Peyer's patch (tissue), 4 donors: ENCODE data around the gene SFT2D2. TPM values are rescaled to one million over a fixed set of nuclear protein-coding genes. Genes with fewer than 3 reads are reported as not detected.
"Not testable (repeated sequence)": the region's sequence is repeated elsewhere in the genome, so short reads cannot be mapped to it uniquely, and the experiment has no call there.

Experiments
- DNase-seq, 3 donors: peaks; one replicate each; pipeline ENCODE4 v3.0.0-alpha.2; 2017 to 2019
- H3K27ac ChIP-seq, 4 donors: fragments of 200-600 bp; sonication (generic); one replicate each; pipeline ENCODE4 v1.5.1; 2016 to 2019
- H3K27me3 ChIP-seq, 2 donors: fragments of 200-600 bp; sonication (generic); one replicate each; pipeline ENCODE4 v1.5.1; 2019
- H3K36me3 ChIP-seq, 3 donors: fragments of 200-600 bp; sonication (generic); one replicate each; pipeline ENCODE4 v1.5.1; 2016 to 2019
- H3K4me1 ChIP-seq, 4 donors: fragments of 200-600 bp; sonication (generic); one replicate each; pipeline ENCODE4 v1.5.1; 2016 to 2019
- H3K4me3 ChIP-seq, 4 donors: fragments of 200-600 bp; sonication (generic); 1 replicate in 3 of 4; 2 replicates in 1 of 4; pipeline ENCODE4 v1.5.1; 2016 to 2019; ENCODE audit warnings: mild to moderate bottlenecking in 1 of 4
- H3K9me3 ChIP-seq, 4 donors: fragments of 200-600 bp; sonication (generic); one replicate each; pipeline ENCODE4 v1.5.1; 2016 to 2019; ENCODE audit warnings: mild to moderate bottlenecking in 1 of 4
- CTCF ChIP-seq, 6 experiments: fragments of 450-650 bp in 4 of 6; fragments of 200-600 bp in 2 of 6; sonication (generic) in 1 of 6; IDR thresholded peaks; one replicate each; pipeline ENCODE4 v1.5.1; 2017 to 2019; ENCODE audit warnings: antibody characterized with exemption in 6 of 6, mild to moderate bottlenecking in 3 of 6, moderate library complexity in 1 of 6
- POLR2A ChIP-seq, 2 donors: fragments of 450-650 bp; IDR thresholded peaks; one replicate each; pipeline ENCODE4 v1.5.1; 2017; ENCODE audit warnings: antibody characterized with exemption in 2 of 2, mild to moderate bottlenecking in 2 of 2, moderate library complexity in 2 of 2
- total RNA-seq, 4 donors: library from RNA; depleted of rRNA; stranded (reverse); fragments of >200 nt; gene quantifications; one replicate each; pipeline ENCODE4 v1.1.0, GENCODE V29; 2016

Gene SFT2D2
- total RNA-seq: 10 to 100 TPM; 19.0 to 49.6 (median 38.5) TPM

GRCh38 chr1:168225476-168226190, at the start of gene SFT2D2:
Gene SFT2D2, plus strand, starts transcription at chr1:168226004. Its CDS starts 76 bp downstream, at chr1:168226080.
- peak; percentile 75 to 90 (median 88) for DNase-seq
- Histone ChIP-seq H3K9me3 (no peaks in the 10 kb centered on the region), H3K27me3 (no peaks in the 10 kb centered on the region), H3K36me3 (peaks cover 0 to 2% (median 0%) of the 10 kb centered on the region in 3 donors), H3K4me1 (peaks cover 0 to 43% (median 6%) of the 10 kb centered on the region in 4 donors), H3K27ac (peak within 1 kb of the TSS; percentile 77 to 90 (median 84)), H3K4me3 (peak within 1 kb of the TSS; percentile 82 to 94 (median 82))
- TF ChIP-seq POLR2A (IDR thresholded peaks at IDR 0.05) (peak; percentile 67), CTCF (IDR thresholded peaks at IDR 0.05) (no peak)

- DNase-seq: no peak
- peak overlapping the region; percentile 89 to 94 (median 92) for H3K27ac ChIP-seq
- no peaks in the 10 kb centered on the region for H3K27me3 ChIP-seq
- peaks cover 0 to 17% (median 0%) of the 10 kb centered on the region in 4 donors for H3K4me1 ChIP-seq
- H3K36me3 ChIP-seq: no peaks in the 10 kb centered on the region
- H3K4me3 ChIP-seq: peak overlapping the region; percentile 74 to 83 (median 80)
- no peak for TF ChIP-seq CTCF (IDR thresholded peaks at IDR 0.05)
- TF ChIP-seq POLR2A (IDR thresholded peaks at IDR 0.05): no peak
- H3K9me3 ChIP-seq: no peaks in the 10 kb centered on the region
Observed at GRCh38 chr1:168178227-168178637, 47.6 kb upstream of the SFT2D2 start.

- peak; percentile 93 to 98 (median 97) for DNase-seq
- TF ChIP-seq POLR2A (IDR thresholded peaks at IDR 0.05) (peak; percentile 58 to 76), CTCF (IDR thresholded peaks at IDR 0.05) (peak; percentile 62 to 86 (median 82))
- Histone ChIP-seq H3K9me3 (no peaks in the 10 kb centered on the region), H3K4me3 (peak within 1 kb of the TSS; percentile 74 to 83 (median 80)), H3K4me1 (peaks cover 0 to 17% (median 0%) of the 10 kb centered on the region in 4 donors), H3K27ac (peak within 1 kb of the TSS; percentile 89 to 94 (median 92)), H3K36me3 (no peaks in the 10 kb centered on the region), H3K27me3 (no peaks in the 10 kb centered on the region)
Observed at GRCh38 chr1:168178638-168179437, 47.0 kb upstream of the SFT2D2 start, which contains the start of gene TIPRL. Gene TIPRL, plus strand, starts transcription at chr1:168178962. Its CDS starts 116 bp downstream, at chr1:168179078.

- Histone ChIP-seq H3K27me3 (no peaks in the 10 kb centered on the region), H3K36me3 (no peaks in the 10 kb centered on the region), H3K27ac (peak overlapping the region; percentile 89 to 94 (median 92)), H3K4me1 (peaks cover 0 to 17% (median 0%) of the 10 kb centered on the region in 4 donors), H3K4me3 (peak overlapping the region; percentile 74 to 83 (median 80)), H3K9me3 (no peaks in the 10 kb centered on the region)
- TF ChIP-seq POLR2A (IDR thresholded peaks at IDR 0.05) (no peak), CTCF (IDR thresholded peaks at IDR 0.05) (no peak)
- no peak for DNase-seq
Observed at GRCh38 chr1:168179438-168180147, 46.2 kb upstream of the SFT2D2 start.

GRCh38 chr1:168180148-168180524, 45.7 kb upstream of the SFT2D2 start:
- TF ChIP-seq POLR2A (IDR thresholded peaks at IDR 0.05) (no peak), CTCF (IDR thresholded peaks at IDR 0.05) (no peak)
- Histone ChIP-seq H3K4me3 (peak overlapping the region in 3 of 4 donors; percentile 74 to 83 (median 82)), H3K27ac (peak overlapping the region in 3 of 4 donors; percentile 92 to 94 (median 93)), H3K36me3 (peaks cover 0 to 5% (median 0%) of the 10 kb centered on the region in 3 donors), H3K9me3 (no peaks in the 10 kb centered on the region), H3K4me1 (peaks cover 0 to 17% (median 0%) of the 10 kb centered on the region in 4 donors), H3K27me3 (no peaks in the 10 kb centered on the region)
- DNase-seq: no peak

- not testable (repeated sequence) for DNase-seq
Observed at GRCh38 chr1:168181063-168181720, 44.6 kb upstream of the SFT2D2 start.

More at GRCh38 chr1:168181063-168181720, 44.6 kb upstream of the SFT2D2 start:
- H3K9me3 ChIP-seq, H3K27me3 ChIP-seq, H3K27ac ChIP-seq, H3K4me3 ChIP-seq, H3K36me3 ChIP-seq: not testable (repeated sequence)
- peaks cover 0 to 17% (median 0%) of the 10 kb centered on the region in 4 donors for H3K4me1 ChIP-seq
